HEK293 (cell line): ENCODE measurements around the gene RAB11A.
A peak's percentile ranks its signal among the peaks of the same experiment; 100 is the strongest.

Experiments
- CTCF ChIA-PET: fragments of 350-600 bp; formaldehyde crosslinking; extraction: SDS; loops from one replicate; lab custom pipeline; 2021; ENCODE audit warnings: antibody characterized with exemption; lab: Yijun Ruan, JAX
- POLR2A ChIA-PET: fragments of 300-600 bp; formaldehyde crosslinking; extraction: SDS; loops from one replicate; lab custom pipeline; 2020; ENCODE audit warnings: antibody characterized with exemption, inconsistent platforms; lab: Yijun Ruan, JAX
- H3K27ac ChIP-seq: fragments of 200-500 bp; sonication (Bioruptor generic); 2 replicates; pipeline ENCODE4 v1.5.1; 2014; ENCODE audit warnings: low read depth, low read length, control low read depth, inconsistent platforms; ENCODE audit errors: extremely low read depth
- H3K36me3 ChIP-seq, 2 experiments: fragments of 200-500 bp in 1 of 2; sonication (Bioruptor generic) in 1 of 2; 1 replicate in 1 of 2; 2 replicates in 1 of 2; pipeline ENCODE4 v1.5.1; 2014 to 2017; ENCODE audit warnings: inconsistent platforms in 2 of 2, low read length in 2 of 2; ENCODE audit not compliant: control insufficient read depth in 2 of 2, insufficient read depth in 1 of 2
- H3K4me1 ChIP-seq: fragments of 200-500 bp; sonication (Bioruptor generic); 2 replicates; pipeline ENCODE4 v1.5.1; 2014; ENCODE audit warnings: mild to moderate bottlenecking, low read length, inconsistent platforms; ENCODE audit not compliant: control insufficient read depth, insufficient read depth
- H3K4me3 ChIP-seq: 2 replicates; pipeline ENCODE4 v1.5.1; 2011; ENCODE audit warnings: low read depth, mild to moderate bottlenecking, control low read depth, low read length, moderate library complexity
- H3K9me3 ChIP-seq: fragments of 200-500 bp; sonication (Bioruptor generic); 2 replicates; pipeline ENCODE4 v1.5.1; 2014; ENCODE audit warnings: low read depth, low read length, inconsistent platforms; ENCODE audit not compliant: control insufficient read depth, insufficient read depth
- FEZF1 ChIP-seq: fragments of 450-650 bp; formaldehyde crosslinking; IDR thresholded peaks from 2 replicates; pipeline ENCODE4 v1.5.1; 2016; ENCODE audit warnings: missing biosample characterization, missing genetic modification characterization
- GLIS2 ChIP-seq: fragments of 450-650 bp; formaldehyde crosslinking; IDR thresholded peaks from 2 replicates; pipeline ENCODE4 v1.5.1; 2016; ENCODE audit warnings: missing biosample characterization, missing genetic modification characterization
- KLF9 ChIP-seq: fragments of 450-650 bp; formaldehyde crosslinking; IDR thresholded peaks from 2 replicates; pipeline ENCODE4 v1.5.1; 2016; ENCODE audit warnings: missing biosample characterization, missing genetic modification characterization, low read depth
- MYNN ChIP-seq: fragments of 450-650 bp; formaldehyde crosslinking; IDR thresholded peaks from 2 replicates; pipeline ENCODE4 v1.5.1; 2016; ENCODE audit warnings: missing biosample characterization, missing genetic modification characterization, borderline replicate concordance
- SCRT2 ChIP-seq: fragments of 450-650 bp; formaldehyde crosslinking; IDR thresholded peaks from 2 replicates; pipeline ENCODE4 v1.5.1; 2016; ENCODE audit warnings: missing biosample characterization, missing genetic modification characterization
- SP2 ChIP-seq: fragments of 450-650 bp; formaldehyde crosslinking; IDR thresholded peaks from 2 replicates; pipeline ENCODE4 v1.5.1; 2016; ENCODE audit warnings: missing biosample characterization, missing genetic modification characterization
- TCF7L2 ChIP-seq: IDR thresholded peaks from 2 replicates; pipeline ENCODE4 v1.6.1; 2011; ENCODE audit warnings: low read depth, mild to moderate bottlenecking, inconsistent platforms, low read length, moderate library complexity, borderline replicate concordance
- ZBTB11 ChIP-seq: fragments of 450-650 bp; formaldehyde crosslinking; conservative IDR thresholded peaks from 2 replicates; pipeline ENCODE4 v1.5.1; 2016; ENCODE audit warnings: low read depth, missing biosample characterization, missing genetic modification characterization
- ZEB2 ChIP-seq: fragments of 450-650 bp; formaldehyde crosslinking; IDR thresholded peaks from 2 replicates; pipeline ENCODE4 v1.5.1; 2016; ENCODE audit warnings: missing biosample characterization, missing genetic modification characterization
- ZNF146 ChIP-seq: fragments of 450-650 bp; formaldehyde crosslinking; IDR thresholded peaks from 2 replicates; pipeline ENCODE4 v1.5.1; 2016; ENCODE audit warnings: missing biosample characterization, missing genetic modification characterization
- ZNF2 ChIP-seq: fragments of 450-650 bp; formaldehyde crosslinking; IDR thresholded peaks from 2 replicates; pipeline ENCODE4 v1.5.1; 2016; ENCODE audit warnings: missing biosample characterization, missing genetic modification characterization
- ZNF391 ChIP-seq: fragments of 450-650 bp; formaldehyde crosslinking; IDR thresholded peaks from 2 replicates; pipeline ENCODE4 v1.5.1; 2016; ENCODE audit warnings: low read depth, missing biosample characterization, missing genetic modification characterization, borderline replicate concordance
- ZNF449 ChIP-seq: fragments of 450-650 bp; formaldehyde crosslinking; IDR thresholded peaks from 2 replicates; pipeline ENCODE4 v1.5.1; 2017; ENCODE audit warnings: missing biosample characterization, mild to moderate bottlenecking, missing genetic modification characterization, moderate library complexity
- ZNF473 ChIP-seq: fragments of 450-650 bp; formaldehyde crosslinking; IDR thresholded peaks from 2 replicates; pipeline ENCODE4 v1.5.1; 2017; ENCODE audit warnings: missing biosample characterization, missing genetic modification characterization
- ZNF488 ChIP-seq: fragments of 450-650 bp; formaldehyde crosslinking; IDR thresholded peaks from 2 replicates; pipeline ENCODE4 v1.5.1; 2016; ENCODE audit warnings: missing biosample characterization, missing genetic modification characterization
- ZNF560 ChIP-seq: fragments of 450-650 bp; formaldehyde crosslinking; IDR thresholded peaks from 2 replicates; pipeline ENCODE4 v1.5.1; 2017; ENCODE audit warnings: missing biosample characterization, missing genetic modification characterization, borderline replicate concordance

RAB11A gene

GRCh38 chr15:65918945-65919344 is 49.7 kb downstream of the RAB11A start (continued):
- TF ChIP-seq ZNF488 (tag by site-specific recombination), result no peak
- TF ChIP-seq FEZF1 (tag by site-specific recombination), result no peak
- TF ChIP-seq ZNF391 (tag by site-specific recombination), result no peak
- no peak for TF ChIP-seq MYNN
- TF ChIP-seq GLIS2 (tag by site-specific recombination), result no peak
- TF ChIP-seq, all 188 proteins: peak for 0

- Histone ChIP-seq H3K9me3 (no peaks in the 10 kb centered on the region), H3K27ac (no peak overlapping the region), H3K4me3 (no peak overlapping the region), H3K4me1 (no peaks in the 10 kb centered on the region), H3K36me3 (peaks cover 0 to 16% of the 10 kb centered on the region in 2 experiments; a peak in 1 of 3 replicates)
- TF ChIP-seq KLF9 (tag by site-specific recombination), result no peak
- POLR2A ChIA-PET, result no interaction called here
- CTCF ChIA-PET, result no interaction called here
Measured at GRCh38 chr15:65919353-65919752, 50.1 kb downstream of the RAB11A start.

GRCh38 chr15:65920121-65920520 is 50.8 kb downstream of the RAB11A start:
- Histone ChIP-seq H3K36me3 (peaks cover 0 to 12% of the 10 kb centered on the region in 2 experiments; a peak in 1 of 3 replicates), H3K9me3 (no peaks in the 10 kb centered on the region), H3K4me1 (no peaks in the 10 kb centered on the region), H3K4me3 (no peak overlapping the region)
- ChIA-PET POLR2A (no interaction called here), CTCF (interaction anchor here (0.8 kb wide), 1 partner anchor 11 kb away, joined by 3 read pairs; no protein-coding TSS in a partner anchor)
- TF ChIP-seq ZNF2 (no peak), SCRT2 (peak; percentile 47)
- TF ChIP-seq, all 188 proteins: peak for 1
- H3K27ac ChIP-seq, result no peak overlapping the region

GRCh38 chr15:65920825-65921309 is 51.6 kb downstream of the RAB11A start:
- H3K27ac ChIP-seq, result no peak overlapping the region
- H3K4me1 ChIP-seq, result no peaks in the 10 kb centered on the region
- TF ChIP-seq SP2 (tag by site-specific recombination) (no peak), ZNF473 (tag by site-specific recombination) (no peak), ZBTB11 (tag by site-specific recombination) (no peak), ZNF449 (tag by site-specific recombination) (no peak), ZNF560 (no peak), ZNF146 (tag by site-specific recombination) (no peak), ZEB2 (tag by site-specific recombination) (no peak), TCF7L2 (no peak)
- no peak overlapping the region for H3K4me3 ChIP-seq
- ChIA-PET CTCF (interaction anchor here (1.0 to 1.2 kb wide), 2 partner anchors 274 to 282 kb away, joined by 3 to 6 read pairs; no protein-coding TSS in a partner anchor), POLR2A (no interaction called here)
- H3K36me3 ChIP-seq, result peaks cover 0 to 12% of the 10 kb centered on the region in 2 experiments; a peak in 1 of 3 replicates
- H3K9me3 ChIP-seq, result no peaks in the 10 kb centered on the region
